Inflammatory macrophage treated with lipopolysaccharide for 4 hours (primary cell): Measurements from ENCODE around the gene OTUD3.
"Not testable (repeated sequence)": the region's sequence is repeated elsewhere in the genome, so short reads cannot be mapped to it uniquely, and the experiment has no call there.

Source experiments
- DNase-seq: peaks from one replicate; pipeline ENCODE4 v3.0.0-alpha.2; 2020

The OTUD3 gene

GRCh38 chr1:19921310-19921709 lies 39.1 kb downstream of the OTUD3 start:
- DNase-seq = no peak

GRCh38 chr1:19922015-19922688 lies 40.0 kb downstream of the OTUD3 start:
- no peak for DNase-seq

GRCh38 chr1:19923137-19923952 lies 41.1 kb downstream of the OTUD3 start, which contains the start of gene PLA2G2E:
Gene PLA2G2E (minus strand): TSS chr1:19923617. CDS start chr1:19923559, 58 bp downstream.
- no peak for DNase-seq

- no peak for DNase-seq
Measured at GRCh38 chr1:19923953-19924346, 41.8 kb downstream of the OTUD3 start.

GRCh38 chr1:19925342-19926070 lies 43.3 kb downstream of the OTUD3 start:
- no peak for DNase-seq

- no peak for DNase-seq
Measured at GRCh38 chr1:19926296-19927129, 44.3 kb downstream of the OTUD3 start.

GRCh38 chr1:19927130-19927421 lies 44.9 kb downstream of the OTUD3 start:
- not testable (repeated sequence) for DNase-seq

GRCh38 chr1:19932866-19933265 lies 50.7 kb downstream of the OTUD3 start:
- no peak for DNase-seq

- no peak for DNase-seq
Measured at GRCh38 chr1:19934336-19934735, 52.1 kb downstream of the OTUD3 start.

GRCh38 chr1:19936061-19936750 lies 54.0 kb downstream of the OTUD3 start:
- DNase-seq = no peak

GRCh38 chr1:19938472-19938871 lies 56.3 kb downstream of the OTUD3 start:
- no peak for DNase-seq

- DNase-seq = no peak
Measured at GRCh38 chr1:19940486-19941205, 58.5 kb downstream of the OTUD3 start.

GRCh38 chr1:19941206-19941568 lies 59.0 kb downstream of the OTUD3 start:
- no peak for DNase-seq

GRCh38 chr1:19942088-19942487 lies 59.9 kb downstream of the OTUD3 start:
- DNase-seq = no peak

- no peak for DNase-seq
Measured at GRCh38 chr1:19942657-19943056, 60.5 kb downstream of the OTUD3 start.

GRCh38 chr1:19945914-19946313 lies 63.7 kb downstream of the OTUD3 start:
- DNase-seq = no peak

- no peak for DNase-seq
Measured at GRCh38 chr1:19946331-19946751, 64.1 kb downstream of the OTUD3 start.

GRCh38 chr1:19946971-19947370 lies 64.8 kb downstream of the OTUD3 start:
- DNase-seq = no peak

GRCh38 chr1:19949016-19949415 lies 66.8 kb downstream of the OTUD3 start:
- DNase-seq = no peak

GRCh38 chr1:19954059-19954458 lies 71.9 kb downstream of the OTUD3 start:
- no peak for DNase-seq

- no peak for DNase-seq
Measured at GRCh38 chr1:19955534-19956170, 73.5 kb downstream of the OTUD3 start.
